ENCODE measurements around the gene OR13C3.
"Not testable (repeated sequence)": the region's sequence is repeated elsewhere in the genome, so short reads cannot be mapped to it uniquely, and the experiment has no call there.

Gene OR13C3

GRCh38 chr9:104536756-104537155 lies at the start of gene OR13C3:
TSS of gene OR13C3 (minus strand) at chr9:104536856. CDS start at chr9:104536723, 133 bp downstream.
- DNase-seq: no peak

GRCh38 chr9:104580562-104580961 lies 43.9 kb upstream of the OR13C3 start:
- DNase-seq: no peak

GRCh38 chr9:104577263-104577662 lies 40.6 kb upstream of the OR13C3 start:
- DNase-seq: no peak

GRCh38 chr9:104575456-104575855 lies 38.8 kb upstream of the OR13C3 start:
- DNase-seq: no peak

GRCh38 chr9:104572612-104573011 lies 36.0 kb upstream of the OR13C3 start:
- no peak for DNase-seq

GRCh38 chr9:104568868-104569267 lies 32.2 kb upstream of the OR13C3 start, which contains the start of gene OR13C8:
TSS of gene OR13C8 (plus strand) at chr9:104569168. CDS start at chr9:104569168, 0 bp downstream.
- DNase-seq: no peak

- no peak for DNase-seq
Measured at GRCh38 chr9:104564358-104564757, 27.7 kb upstream of the OR13C3 start.

GRCh38 chr9:104556830-104557634 lies 20.4 kb upstream of the OR13C3 start:
- no peak for DNase-seq

GRCh38 chr9:104555521-104555920 lies 18.9 kb upstream of the OR13C3 start:
- no peak for DNase-seq

GRCh38 chr9:104553261-104553660 lies 16.6 kb upstream of the OR13C3 start:
- no peak for DNase-seq

- DNase-seq: no peak
Measured at GRCh38 chr9:104544644-104545043, 8.0 kb upstream of the OR13C3 start.

- no peak for DNase-seq
Measured at GRCh38 chr9:104539275-104539674, 2.6 kb upstream of the OR13C3 start.

GRCh38 chr9:104527109-104527508 lies 9.5 kb downstream of the OR13C3 start, which contains the start of gene OR13C4:
TSS of gene OR13C4 (minus strand) at chr9:104527209. CDS start at chr9:104527209, 0 bp downstream.
- no peak for DNase-seq

- DNase-seq: not testable (repeated sequence)
Measured at GRCh38 chr9:104520241-104520640, 16.4 kb downstream of the OR13C3 start.

GRCh38 chr9:104514901-104515300 lies 21.8 kb downstream of the OR13C3 start:
- DNase-seq: no peak

- no peak for DNase-seq
Measured at GRCh38 chr9:104506565-104506964, 30.1 kb downstream of the OR13C3 start.

- no peak for DNase-seq
Measured at GRCh38 chr9:104503963-104504362, 32.7 kb downstream of the OR13C3 start, which contains the start of gene OR13F1. TSS of gene OR13F1 (plus strand) at chr9:104504263. CDS start at chr9:104504263, 0 bp downstream.

GRCh38 chr9:104503440-104503839 lies 33.2 kb downstream of the OR13C3 start:
- DNase-seq: no peak

- no peak for DNase-seq
Measured at GRCh38 chr9:104494808-104495207, 41.8 kb downstream of the OR13C3 start.

All from midbrain (tissue), 1 donor.